ENCODE results near the gene NLGN4X.

The NLGN4X gene

DNA sequence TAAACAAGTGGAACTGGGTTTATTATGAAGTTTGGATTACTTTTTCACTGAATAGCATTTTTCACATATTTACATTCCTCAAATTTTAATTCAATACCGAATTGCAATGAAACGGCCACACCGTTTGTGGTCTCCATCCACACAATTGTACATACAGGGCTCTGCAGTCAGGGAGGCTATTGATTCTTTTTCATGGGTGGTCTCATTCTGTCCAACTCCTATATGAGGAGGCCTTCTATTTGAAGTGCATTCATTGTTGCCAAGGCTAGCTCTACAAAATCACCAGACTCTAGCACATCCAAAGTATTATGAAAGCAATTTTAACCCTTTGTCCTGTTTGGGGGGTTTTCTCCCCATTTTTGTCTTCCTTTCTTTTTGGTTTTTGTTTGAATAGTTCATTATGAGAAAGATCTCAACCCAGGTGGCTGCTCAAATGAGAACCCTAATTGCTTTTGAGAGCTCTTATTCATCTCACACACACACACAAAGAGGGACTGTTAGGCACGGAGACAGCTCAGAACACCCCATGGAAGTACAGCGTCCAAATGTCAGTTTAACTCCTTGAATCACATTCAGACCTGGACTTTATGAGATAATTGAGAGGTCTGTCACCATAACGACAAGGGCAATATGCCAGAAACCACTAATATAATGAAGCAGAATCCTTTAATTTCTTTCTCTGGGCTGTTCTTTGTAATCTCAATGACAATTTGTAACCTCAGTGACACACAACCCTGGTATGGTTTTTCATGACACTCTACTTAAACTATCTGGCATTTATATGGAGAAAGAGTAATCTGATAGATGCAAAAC, 79.4 kb downstream of the NLGN4X start:
- no peak for DNase-seq

DNA sequence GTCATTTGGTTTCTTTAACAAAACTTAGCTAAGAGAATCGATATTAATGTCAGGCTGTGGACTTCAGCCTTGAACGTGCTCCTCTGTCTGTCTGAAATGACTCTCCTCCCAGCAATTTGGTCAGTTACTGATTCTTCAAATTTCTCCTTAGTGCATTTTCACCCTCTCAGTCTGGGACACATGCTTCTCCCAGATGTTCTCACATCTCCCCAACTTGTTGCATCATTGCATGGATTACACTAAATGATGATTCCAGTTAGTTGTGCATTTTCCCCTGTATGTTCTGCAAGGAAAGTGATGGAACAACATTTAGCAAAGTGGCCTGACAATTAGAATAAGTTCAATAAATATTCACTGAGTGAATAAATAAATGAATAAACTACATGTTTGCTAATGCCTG, 94.4 kb downstream of the NLGN4X start:
- DNase-seq, result no peak

DNA sequence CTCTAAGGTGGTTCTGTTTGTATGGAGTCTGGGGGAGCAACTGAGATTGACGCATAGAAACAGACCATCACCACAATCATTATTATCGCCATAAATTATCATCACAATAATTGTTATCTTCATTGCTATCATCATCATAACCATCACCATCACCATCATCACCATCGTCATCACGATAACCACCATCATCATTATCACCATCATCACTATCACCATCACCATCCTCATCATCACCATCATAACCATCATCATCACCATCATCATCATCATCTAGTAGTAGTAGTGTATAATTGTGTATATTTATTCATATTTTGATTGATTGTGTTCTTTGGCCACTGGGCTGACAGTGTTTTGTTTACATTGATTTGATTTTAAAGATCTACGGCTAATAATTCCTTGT, 95.7 kb downstream of the NLGN4X start:
- DNase-seq, result no peak

DNA sequence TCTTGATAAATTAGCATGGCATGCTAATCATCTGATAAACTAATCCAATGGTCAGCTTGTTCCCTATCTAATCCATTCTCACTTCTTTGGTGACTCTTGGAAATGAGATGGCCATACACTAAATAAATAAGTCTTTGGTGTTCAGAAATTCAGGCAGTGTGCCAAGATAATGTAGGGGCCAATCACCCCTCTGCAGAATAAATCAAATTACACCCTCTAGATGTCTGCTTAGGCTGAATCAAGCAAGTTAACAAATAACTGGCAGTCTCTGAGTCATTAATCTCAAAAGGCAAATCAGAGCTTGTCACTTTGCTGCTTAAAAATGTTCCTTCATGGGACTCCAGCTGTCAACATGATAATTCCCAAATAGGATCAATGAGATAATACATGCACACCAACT, 97.4 kb downstream of the NLGN4X start:
- no peak for DNase-seq

DNA sequence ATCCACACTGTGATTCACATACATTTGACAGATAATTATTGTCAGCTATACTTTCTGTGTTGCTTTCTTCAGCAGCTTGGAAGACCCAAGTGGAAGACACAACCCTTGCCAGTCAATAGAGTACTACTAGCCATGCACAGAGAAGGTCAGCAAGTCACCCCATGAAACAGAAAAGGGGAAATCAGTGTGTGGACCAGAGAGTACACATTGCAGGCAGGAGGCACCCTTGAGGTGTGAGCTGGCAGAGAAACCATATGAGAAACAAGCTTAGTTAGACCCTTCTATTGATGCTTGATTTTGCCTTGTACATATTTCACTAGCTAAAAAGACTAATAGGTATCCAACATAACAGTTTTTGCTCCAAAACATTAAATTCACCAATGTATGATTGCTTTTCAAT, 99.5 kb downstream of the NLGN4X start:
- DNase-seq, result no peak

DNA sequence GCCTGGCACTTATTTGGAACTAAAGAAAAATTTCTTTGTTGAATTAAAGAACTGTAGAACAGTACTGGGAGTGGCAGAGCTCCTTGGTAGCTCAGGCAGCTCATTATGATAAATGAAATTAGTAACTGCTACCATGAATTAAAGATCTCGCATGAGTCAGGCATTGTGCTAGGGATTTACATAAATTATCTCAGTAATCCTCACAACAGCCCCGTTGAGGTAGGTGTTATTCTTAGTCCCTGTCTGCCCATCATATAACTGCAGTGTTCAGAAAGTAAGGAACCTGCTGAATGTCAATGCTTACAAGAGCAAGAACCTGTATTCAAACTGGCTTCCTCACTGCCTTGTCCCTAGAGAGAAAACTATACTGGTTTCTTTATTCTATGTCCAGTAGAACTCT, 108.3 kb downstream of the NLGN4X start:
- DNase-seq, result no peak

DNA sequence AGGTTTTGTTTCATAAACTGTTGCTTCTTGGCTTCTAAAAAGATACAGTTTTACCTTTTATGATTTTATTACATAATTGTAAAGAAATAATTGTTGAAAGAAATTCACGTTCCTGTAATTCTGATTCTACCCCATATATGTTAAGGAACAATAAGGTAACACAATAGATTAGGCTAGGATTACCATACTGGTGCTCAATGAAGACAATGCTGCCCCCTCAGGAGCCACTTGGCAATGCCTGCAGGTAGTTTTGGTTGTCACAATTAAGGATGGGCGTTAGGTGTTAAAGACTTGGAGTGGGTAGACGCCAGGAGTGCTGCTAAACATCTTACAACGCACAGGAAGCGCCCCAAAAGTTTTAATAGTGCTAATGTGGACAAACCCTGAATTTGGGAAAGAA, 133.2 kb downstream of the NLGN4X start:
- no peak for DNase-seq

DNA sequence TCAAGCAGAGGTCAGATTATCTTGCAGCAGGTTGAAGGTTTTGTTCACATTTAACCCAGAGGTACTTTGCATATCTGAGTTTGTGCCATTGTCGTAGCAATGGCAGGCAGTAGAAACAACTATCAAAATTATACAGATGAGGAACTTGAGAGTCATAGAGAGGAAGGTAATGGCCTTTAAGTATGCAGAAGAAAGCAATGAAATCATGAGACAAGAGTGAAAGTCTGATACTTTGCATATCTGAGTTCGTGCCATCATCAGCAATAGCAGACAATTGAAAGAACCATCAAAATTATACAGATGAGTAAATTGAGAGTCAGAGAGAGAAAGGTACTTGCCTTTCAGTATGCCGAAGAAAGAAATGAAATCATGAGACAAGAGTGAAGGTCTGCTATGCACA, 154.1 kb downstream of the NLGN4X start:
- DNase-seq, result no peak

DNA sequence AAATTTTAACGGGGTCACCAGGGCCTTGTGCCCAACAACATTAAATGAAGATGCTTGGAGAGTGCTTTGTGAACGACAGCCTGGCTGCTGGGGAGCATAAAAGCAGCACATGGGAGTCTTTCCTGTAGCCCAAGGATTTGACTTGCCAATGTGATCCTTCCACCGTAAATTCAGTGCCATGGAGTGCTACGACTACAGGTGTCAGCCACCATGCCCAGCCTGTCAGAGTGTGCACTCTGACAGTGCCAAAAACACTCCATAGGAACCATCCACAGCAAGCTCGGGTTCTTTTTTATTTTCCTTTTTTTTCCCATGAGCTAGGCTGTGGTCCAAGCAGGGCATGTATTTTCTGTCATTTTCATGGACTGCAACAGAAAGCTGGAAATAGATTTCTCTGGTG, 156.9 kb downstream of the NLGN4X start:
- no peak for DNase-seq

DNA sequence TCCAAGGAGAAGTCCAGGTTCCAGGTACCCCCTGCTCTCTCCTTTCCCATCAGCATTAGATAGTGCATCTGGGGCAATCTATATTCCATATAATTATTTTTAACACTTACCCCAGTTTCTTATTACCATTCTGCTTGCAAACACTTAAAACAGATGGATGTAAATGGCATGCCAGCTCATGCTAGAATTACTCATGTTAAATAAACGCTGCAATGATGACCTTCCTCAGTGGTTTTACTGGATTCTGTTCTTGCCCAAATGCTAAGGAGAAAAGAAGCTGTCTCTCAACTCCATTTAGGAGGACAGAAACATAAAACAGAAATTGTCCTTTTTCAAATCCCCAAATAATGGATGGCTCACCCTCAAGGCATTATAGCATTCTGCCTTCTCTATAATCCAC, 161.1 kb downstream of the NLGN4X start:
- no peak for DNase-seq

DNA sequence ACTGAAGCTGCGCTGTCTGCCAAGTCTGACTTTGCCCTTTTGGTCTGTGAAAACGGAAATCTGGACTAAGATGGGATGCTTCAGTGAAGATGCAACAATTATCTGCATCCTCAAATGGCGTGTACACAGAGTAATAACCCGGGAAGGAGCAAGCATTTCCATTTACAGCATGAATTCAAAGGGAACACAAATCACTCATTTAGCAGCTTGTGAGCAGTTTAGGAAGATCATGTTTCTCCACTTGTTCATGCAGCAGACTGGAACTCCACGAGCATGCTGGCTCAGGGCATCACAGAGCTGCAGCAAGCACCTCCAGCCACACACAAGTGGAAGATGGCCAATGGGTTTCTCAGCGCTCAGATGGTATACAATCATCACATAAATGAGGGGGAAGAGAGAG, 175.5 kb downstream of the NLGN4X start:
- DNase-seq, result no peak

DNA sequence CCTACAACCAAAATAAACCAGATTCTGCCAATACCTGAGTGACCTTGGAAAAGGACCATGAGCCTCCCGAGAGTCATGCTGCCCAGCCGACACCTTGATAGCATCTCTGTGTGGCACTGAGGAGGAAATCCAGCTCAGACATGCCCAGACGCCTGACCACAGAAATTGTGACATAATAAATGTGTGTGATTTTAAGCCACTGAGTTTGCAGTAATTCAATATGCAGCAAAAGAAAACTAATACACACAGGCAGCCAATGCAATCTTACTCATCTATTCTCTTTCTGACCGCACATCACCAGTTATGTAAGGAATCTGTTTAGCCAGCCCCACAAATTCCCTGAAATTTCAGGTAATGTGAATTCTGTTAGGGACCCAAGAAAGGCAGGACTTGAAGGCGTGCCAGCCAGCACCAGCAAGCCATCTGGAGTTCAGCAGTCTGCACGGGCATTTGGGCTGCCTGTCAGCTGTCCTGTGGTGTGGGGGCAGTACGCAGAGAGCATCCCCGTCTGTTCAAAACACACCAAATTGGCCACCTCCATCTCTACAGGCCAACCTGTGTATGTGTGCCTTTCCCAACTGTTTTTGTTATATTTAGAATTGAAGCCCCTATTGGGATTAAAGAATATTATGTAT, 176.4 kb downstream of the NLGN4X start:
- no peak for DNase-seq

DNA sequence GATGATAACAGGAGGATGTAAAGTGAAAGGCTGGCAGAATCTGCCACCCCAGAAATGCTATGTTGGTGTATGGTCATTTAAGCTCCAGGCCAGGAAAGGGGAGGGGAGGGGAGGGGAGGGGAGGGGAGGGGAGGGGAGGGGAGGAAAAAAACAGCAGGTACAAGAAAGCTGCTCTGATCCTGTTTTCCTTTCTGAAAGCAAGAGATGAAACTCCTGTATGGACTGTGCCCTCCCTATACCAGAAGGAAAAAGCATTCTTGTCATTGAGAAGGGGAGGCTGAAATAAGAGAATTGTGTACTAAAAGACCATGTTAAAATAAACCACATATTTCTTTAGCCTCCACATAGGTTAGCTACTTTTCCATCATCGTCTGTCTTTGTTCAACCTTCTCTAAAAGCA, 179.5 kb downstream of the NLGN4X start:
- DNase-seq, result no peak

DNA sequence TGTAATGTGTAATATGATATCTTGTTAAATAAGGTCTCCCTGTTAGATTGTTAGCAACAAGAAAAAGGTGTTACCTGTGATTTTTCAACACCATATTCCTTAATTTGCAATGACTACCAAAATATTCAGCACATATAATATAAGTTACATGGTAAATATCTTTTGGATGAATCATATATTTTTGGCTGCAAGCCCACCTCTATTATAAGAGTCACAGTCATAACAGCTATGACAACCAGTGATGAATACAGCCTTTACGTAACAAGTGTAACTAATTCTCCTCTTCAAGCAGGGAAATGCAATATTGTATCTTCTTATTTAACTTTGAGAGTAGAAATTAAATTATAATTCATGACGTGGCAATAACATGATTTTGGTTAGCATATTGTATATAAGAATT, 187.0 kb downstream of the NLGN4X start:
- no peak for DNase-seq

DNA sequence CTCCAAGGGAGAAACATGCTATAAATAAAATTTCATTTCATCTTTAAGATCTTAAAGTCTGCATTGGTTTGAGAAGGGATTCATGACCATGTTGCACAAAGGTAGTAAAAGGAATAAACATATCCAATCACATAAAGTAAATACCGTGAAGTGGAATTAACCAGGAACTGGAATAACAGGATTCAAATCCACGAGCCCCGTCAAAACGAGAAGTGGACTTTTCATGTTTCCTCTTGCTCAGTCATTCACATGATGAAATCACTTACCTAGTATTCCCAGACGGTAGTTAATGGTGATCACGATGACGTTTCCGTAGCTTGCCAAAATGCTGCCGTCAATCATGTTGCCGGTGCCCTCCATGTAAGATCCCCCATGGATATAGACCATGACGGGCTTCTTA, 199.7 kb downstream of the NLGN4X start:
- no peak for DNase-seq

DNA sequence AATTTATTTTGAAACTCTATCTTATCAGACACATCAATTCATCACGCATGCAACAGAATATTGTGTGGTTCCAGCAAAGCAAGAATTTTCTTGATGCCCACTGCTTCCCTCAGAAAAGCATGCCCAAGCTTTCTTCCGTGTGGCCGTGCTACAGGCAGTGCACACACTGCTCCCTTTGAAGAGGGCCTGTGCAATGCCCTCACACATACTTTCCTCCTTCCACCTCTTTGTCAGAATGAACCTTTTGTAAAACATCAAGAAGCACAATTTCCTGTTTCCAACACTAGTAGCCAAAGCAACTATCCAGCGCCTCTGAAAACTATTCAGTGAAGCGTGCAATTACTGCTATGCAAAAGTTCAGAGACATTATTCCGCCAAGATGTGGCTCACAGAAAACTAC, 201.7 kb downstream of the NLGN4X start:
- no peak for DNase-seq

DNA sequence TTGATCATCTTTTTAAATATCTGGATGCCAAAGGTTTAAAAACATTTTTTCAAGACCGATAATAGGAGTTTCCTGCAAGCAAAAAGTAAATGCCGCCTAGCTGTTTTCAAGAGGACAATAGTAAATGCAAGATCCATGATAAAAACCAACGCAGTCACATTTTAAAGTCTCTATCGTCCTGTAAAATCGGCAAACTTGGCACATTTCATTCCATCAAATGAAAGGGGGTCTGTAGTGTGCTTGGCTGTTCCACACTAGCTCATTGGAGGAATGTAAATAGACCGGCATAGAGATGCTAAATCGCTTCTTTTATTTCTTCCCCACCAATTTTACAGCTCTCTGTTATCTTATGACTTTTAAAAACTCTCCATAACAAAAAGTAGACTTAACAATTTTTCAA, 202.2 kb downstream of the NLGN4X start:
- DNase-seq, result no peak

DNA sequence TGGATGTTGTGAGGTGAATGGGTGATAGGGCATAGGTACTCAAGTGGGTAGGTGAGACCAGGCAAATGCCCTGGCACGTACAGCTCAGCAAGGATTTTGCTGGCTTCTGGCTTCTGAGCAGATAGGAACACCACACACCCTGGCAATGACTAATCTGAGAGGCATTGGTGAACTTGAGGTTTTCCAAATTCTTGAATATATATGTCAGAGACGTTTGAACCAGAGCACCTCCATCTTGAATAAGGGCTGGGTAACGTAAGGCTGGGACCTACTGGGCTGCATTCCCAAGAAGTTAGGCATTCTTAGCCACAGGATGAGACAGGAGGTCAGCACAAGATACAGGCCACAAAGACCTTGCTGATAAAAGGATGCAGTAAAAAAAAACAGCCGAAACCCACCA, 204.5 kb downstream of the NLGN4X start:
- no peak for DNase-seq

DNA sequence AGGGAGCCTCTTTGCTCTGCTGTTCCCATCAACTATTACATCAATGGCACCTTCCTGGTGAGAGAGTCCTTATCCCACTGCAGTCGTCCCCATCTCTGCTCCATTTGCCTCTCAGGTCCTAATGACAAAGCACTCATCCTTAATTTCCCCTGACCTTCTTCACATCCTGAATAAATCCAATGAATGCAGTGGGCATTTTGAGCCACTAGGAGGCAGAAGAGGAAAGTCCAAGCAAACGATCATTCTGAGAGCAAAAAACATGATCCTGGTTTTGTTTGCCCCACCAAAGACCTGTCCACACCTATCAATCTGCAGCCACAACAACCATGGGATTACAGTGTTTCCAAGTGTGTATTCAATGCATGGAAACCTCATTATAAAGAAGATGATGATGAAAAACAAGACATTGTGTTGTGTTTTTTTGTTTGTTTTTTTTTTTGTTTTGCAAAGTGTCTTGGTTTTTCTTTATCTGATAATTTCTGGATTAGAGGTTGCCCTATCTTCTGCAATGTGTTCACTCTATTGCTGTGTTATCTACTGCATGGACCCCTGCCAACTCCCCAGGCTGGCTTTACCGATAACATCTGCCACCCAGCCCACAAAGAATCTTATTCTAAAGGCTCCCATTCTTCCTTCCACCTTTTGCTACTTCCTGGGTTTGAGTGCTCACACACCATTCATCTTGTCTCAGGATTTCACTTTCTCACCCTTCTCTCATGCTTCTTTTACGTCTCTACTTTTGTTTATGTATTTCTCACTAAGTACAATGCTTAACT, 207.2 kb downstream of the NLGN4X start:
- DNase-seq, result peak; percentile 34

DNA sequence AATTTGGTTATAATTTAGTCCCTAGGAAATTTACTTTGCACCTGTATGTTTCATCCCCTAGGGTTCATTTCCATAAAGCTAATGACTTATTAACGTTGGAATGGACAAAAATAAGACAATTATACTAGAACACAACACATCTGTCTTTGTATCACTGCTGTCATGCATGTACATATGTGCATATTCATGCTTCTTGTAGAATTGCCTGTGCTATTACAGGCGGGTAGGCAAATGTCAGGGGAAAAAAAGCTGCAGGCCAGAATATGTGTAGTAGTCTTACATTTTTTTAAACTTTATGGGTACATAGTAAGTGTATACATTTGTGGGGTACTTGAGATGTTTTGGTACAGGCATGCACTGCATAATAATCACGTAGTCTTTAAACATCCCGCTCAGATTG, 209.6 kb downstream of the NLGN4X start:
- DNase-seq, result no peak

DNA sequence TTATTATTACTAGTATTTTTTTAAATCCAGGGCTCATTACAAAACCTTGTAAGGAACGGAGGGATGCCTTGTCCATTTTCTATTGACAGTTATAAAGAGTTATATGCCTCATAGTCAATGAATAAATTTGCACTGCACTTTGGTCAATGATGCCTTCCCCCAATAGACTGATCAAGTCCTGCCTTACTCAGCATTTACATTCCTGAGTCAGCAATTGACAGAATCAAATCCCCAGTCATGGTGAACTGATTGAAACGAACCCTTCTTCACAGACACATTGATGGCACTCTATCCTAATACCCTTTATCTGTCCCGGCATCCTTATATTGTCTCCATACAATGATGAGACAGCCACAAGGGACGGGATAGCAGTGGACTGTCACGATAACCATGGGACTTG, 213.2 kb downstream of the NLGN4X start:
- DNase-seq, result no peak

DNA sequence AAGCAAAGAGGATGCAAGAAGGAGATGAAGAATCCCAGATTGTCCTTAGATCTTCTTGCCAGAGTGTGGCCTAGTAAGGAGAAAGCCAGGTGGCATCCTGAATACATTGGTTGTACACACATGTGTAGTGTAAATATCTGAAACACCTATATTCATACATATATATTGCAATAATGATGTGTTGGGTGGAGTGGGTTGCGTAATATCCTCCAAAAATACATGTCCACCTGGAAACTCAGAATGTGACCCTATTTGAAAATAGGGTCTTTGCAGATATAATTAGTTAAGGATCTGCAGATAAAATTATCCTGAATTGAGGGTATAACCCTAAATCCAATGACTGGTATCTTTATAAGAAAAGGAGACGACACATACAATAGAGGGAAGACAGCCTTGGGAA, 216.3 kb downstream of the NLGN4X start:
- no peak for DNase-seq

DNA sequence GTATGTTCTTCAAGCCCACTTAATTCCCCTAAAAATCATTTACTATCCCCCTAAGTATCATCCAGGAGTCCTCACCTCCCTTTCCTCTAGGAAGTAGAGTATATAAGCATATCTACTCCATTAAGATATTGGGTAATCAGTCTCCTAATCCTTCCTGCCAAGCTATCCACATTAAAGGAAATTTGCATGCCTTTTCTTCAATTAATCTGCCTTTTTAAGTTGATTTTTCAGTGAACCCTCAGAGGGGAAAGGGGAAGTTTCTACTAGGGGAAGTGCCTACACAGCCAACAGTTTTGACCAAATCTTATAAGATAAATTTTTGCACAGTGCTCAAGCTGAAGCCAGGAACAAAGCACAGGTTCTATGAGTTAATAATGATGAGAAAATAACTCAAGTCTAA, 222.8 kb downstream of the NLGN4X start:
- no peak for DNase-seq

DNA sequence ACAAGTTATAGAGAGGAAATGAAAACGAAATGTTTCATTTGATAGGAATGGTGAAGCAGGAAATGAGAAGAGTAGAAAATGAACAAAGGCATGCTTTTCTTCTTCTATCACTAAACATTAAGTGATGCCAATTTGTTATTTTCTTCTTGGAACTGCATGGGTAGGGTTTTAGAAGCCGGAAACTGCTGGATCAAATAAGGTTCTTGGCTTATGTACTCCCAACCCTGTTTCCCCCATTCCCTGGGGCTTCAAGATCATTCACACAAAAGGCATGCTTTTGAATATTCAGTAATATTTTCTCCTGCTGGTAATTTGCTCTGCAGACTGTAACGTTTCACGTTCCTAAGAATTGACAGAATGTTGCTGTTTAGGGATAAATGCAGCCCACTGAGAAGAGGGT, 224.1 kb downstream of the NLGN4X start:
- no peak for DNase-seq

Data from stimulated activated CD8-positive, alpha-beta memory T cell treated with anti-CD3 and anti-CD28 coated beads, Interleukin-4, amount 100 ng/mL, for 48 hours (primary cell).